ENCODE results near the gene TNFRSF1A. TPM values are rescaled to one million over a fixed set of nuclear protein-coding genes. Genes with fewer than 3 reads are reported as not detected.

TNFRSF1A gene
- total and polyA plus RNA-seq, 7 donors, result 38.8 to 224 (median 117) TPM

GRCh38 chr12:6377667-6377994, 35.8 kb upstream of the TNFRSF1A start:
- peaks cover 25% of the 10 kb centered on the region for H3K4me1 ChIP-seq
- intact Hi-C loops (cut with DNase I), result no loop called here
- no peaks in the 10 kb centered on the region for H3K9me3 ChIP-seq
- ATAC-seq, result peak in 3 of 4 donors; percentile 71 to 79 (median 77)
- TF ChIP-seq, protein P1, sequence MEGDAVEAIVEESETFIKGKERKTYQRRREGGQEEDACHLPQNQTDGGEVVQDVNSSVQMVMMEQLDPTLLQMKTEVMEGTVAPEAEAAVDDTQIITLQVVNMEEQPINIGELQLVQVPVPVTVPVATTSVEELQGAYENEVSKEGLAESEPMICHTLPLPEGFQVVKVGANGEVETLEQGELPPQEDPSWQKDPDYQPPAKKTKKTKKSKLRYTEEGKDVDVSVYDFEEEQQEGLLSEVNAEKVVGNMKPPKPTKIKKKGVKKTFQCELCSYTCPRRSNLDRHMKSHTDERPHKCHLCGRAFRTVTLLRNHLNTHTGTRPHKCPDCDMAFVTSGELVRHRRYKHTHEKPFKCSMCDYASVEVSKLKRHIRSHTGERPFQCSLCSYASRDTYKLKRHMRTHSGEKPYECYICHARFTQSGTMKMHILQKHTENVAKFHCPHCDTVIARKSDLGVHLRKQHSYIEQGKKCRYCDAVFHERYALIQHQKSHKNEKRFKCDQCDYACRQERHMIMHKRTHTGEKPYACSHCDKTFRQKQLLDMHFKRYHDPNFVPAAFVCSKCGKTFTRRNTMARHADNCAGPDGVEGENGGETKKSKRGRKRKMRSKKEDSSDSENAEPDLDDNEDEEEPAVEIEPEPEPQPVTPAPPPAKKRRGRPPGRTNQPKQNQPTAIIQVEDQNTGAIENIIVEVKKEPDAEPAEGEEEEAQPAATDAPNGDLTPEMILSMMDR (IDR thresholded peaks at IDR 0.05), result no peak
- DNase-seq, result no peak
- H3K27ac ChIP-seq, result peak overlapping the region; percentile 58
- no peak overlapping the region for H3K4me3 ChIP-seq
- H3K27me3 ChIP-seq (ENCODE audit: insufficient read depth in 3 of 3, low read length in 2 of 3), result no peaks in the 10 kb centered on the region
- WGBS, 3 donors, result 36 to 68% (median 46%) methylated on average over 4 of the region's 4 CpGs
- no peaks in the 10 kb centered on the region for H3K36me3 ChIP-seq (ENCODE audit: insufficient read depth in 1 of 2, low read depth in 1 of 2)

- Histone ChIP-seq H3K36me3 (ENCODE audit: insufficient read depth in 1 of 2, low read depth in 1 of 2) (no peaks in the 10 kb centered on the region), H3K9me3 (no peaks in the 10 kb centered on the region), H3K27me3 (ENCODE audit: insufficient read depth in 3 of 3, low read length in 2 of 3) (no peaks in the 10 kb centered on the region), H3K4me3 (no peak overlapping the region), H3K4me1 (peaks cover 24% of the 10 kb centered on the region), H3K27ac (peak overlapping the region; percentile 58)
- WGBS, 3 donors, result 80 to 85% (median 81%) methylated on average over 10 of the region's 10 CpGs
- TF ChIP-seq, protein P1 (IDR thresholded peaks at IDR 0.05), result no peak
- ATAC-seq (peak in 3 of 4 donors; percentile 4 to 18 (median 14)), DNase-seq (no peak)
- intact Hi-C loops (cut with DNase I), result no loop called here
Observed at GRCh38 chr12:6376870-6377666, 35.2 kb upstream of the TNFRSF1A start.

DNA sequence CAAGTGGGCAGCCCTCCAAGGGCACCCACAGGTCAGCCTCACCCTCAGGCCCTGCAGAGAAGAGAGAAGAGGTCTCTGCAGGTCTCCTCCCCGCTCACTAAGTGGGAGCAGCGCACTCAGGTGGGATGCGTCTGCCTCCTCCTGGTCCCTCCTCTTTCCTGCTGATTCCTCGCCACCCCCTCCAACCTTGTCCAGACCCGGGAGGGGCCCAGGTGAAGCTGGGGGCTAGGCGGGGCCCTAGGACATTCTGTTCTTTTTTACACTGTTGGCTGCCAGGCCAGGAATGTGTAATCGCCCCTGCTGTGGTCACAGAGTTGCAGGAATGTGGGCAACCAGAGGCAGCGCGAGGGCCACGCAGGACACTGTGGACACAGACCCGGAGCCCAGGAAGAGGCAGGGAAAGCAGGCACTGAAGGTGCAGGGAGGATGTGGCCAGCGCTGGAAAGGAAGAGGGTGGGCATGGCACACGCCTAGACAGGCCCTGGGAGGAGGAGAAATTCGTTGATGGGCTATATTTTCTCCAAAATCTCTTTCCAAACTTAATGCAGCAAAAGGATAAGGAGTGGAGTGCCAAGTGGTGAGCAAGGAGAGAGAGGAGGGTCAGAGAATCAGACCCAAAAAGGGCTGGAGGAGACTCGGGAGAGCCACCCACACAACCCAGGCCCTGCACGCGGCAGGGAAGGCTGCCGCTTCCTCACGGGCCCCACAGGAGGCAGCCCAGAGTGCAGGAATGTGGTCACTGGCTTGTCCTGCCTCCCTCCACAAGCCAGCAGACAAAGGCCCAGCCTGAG, 34.4 kb upstream of the TNFRSF1A start:
- no peaks in the 10 kb centered on the region for H3K9me3 ChIP-seq
- intact Hi-C loops (cut with DNase I), result no loop called here
- no peaks in the 10 kb centered on the region for H3K36me3 ChIP-seq (ENCODE audit: insufficient read depth in 1 of 2, low read depth in 1 of 2)
- TF ChIP-seq, protein P1 (IDR thresholded peaks at IDR 0.05), result peak; percentile 25
- 53 to 71% (median 64%) methylated on average over 19 of the region's 19 CpGs for WGBS, 3 donors
- H3K27ac ChIP-seq, result peak overlapping the region; percentile 58
- peaks cover 24% of the 10 kb centered on the region for H3K4me1 ChIP-seq
- DNase-seq (peak; percentile 65 to 70), ATAC-seq (peak; percentile 60 to 79 (median 72))
- no peak overlapping the region for H3K4me3 ChIP-seq
- H3K27me3 ChIP-seq (ENCODE audit: insufficient read depth in 3 of 3, low read length in 2 of 3), result no peaks in the 10 kb centered on the region

- ATAC-seq (no peak), DNase-seq (no peak)
- H3K4me3 ChIP-seq, result no peak within 1 kb of the TSS
- WGBS, 3 donors, result 84 to 87% (median 85%) methylated on average over 15 of the region's 15 CpGs
- TF ChIP-seq, protein P1 (IDR thresholded peaks at IDR 0.05), result no peak
- H3K9me3 ChIP-seq, result no peaks in the 10 kb centered on the region
- peak within 1 kb of the TSS; percentile 58 for H3K27ac ChIP-seq
- H3K4me1 ChIP-seq, result peaks cover 24% of the 10 kb centered on the region
- no peaks in the 10 kb centered on the region for H3K27me3 ChIP-seq (ENCODE audit: insufficient read depth in 3 of 3, low read length in 2 of 3)
- no peaks in the 10 kb centered on the region for H3K36me3 ChIP-seq (ENCODE audit: insufficient read depth in 1 of 2, low read depth in 1 of 2)
- intact Hi-C loops (cut with DNase I), result no loop called here
Observed at GRCh38 chr12:6375269-6376078, 33.6 kb upstream of the TNFRSF1A start, which contains the start of gene SCNN1A. Gene SCNN1A (minus strand): TSS chr12:6375563. CDS start chr12:6374783, 780 bp downstream.

Data from psoas muscle (tissue), 8 donors.